Erythroblast (primary cell): Measurements from ENCODE around the gene GRIK4.

ENCODE experiments used
- GATA1 ChIP-seq: IDR thresholded peaks from 2 replicates; pipeline ENCODE4 v1.6.1; 2011; ENCODE audit warnings: low read depth, mild to moderate bottlenecking, control low read depth, low read length, moderate library complexity
- POLR2A ChIP-seq: IDR thresholded peaks from 2 replicates; pipeline ENCODE4 v1.6.1; 2011; ENCODE audit warnings: mild to moderate bottlenecking, low read length

DNA sequence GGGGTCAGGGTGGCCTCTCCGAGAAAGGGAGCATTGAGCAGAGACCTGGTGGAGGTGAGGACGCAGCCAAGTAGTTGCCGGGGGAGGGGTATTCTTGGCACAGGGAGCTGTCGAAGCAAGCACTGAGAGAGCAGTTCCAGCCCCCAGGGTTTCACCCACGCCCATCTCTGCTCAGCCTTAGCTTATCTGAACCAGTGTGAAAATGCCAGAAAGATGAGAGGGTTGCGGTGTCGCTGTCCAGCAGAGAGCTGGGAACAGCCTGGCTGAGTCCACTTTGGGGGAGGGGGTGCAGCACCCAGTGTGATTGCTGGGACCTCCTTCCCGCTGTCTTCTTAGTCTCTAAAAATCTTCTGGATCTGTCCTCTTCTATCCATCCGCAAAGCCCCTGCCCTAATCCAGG lies 389.1 kb downstream of the GRIK4 start:
- TF ChIP-seq POLR2A: no peak
- no peak for TF ChIP-seq GATA1
